ENCODE measurements around the gene TMA7B.

TMA7B gene

GRCh38 chr22:39946503-39947219 lies 13.5 kb upstream of the TMA7B start:
- DNase-seq (ENCODE audit: low read depth in 1 of 2, low spot score in 1 of 2), result no peak
- H3K27ac ChIP-seq (replicated peaks), result no peak overlapping the region
- no peak overlapping the region for H3K4me3 ChIP-seq (replicated peaks; ENCODE audit: insufficient read depth, low read length)
- TF ChIP-seq POLR2AphosphoS5 (IDR thresholded peaks at IDR 0.05; ENCODE audit: low read depth), result no peak
- TF ChIP-seq REST (IDR thresholded peaks at IDR 0.05; ENCODE audit: insufficient replicate concordance, low read depth), result no peak
- TF ChIP-seq GABPA (IDR thresholded peaks at IDR 0.05; ENCODE audit: low read depth), result no peak
- TF ChIP-seq CTCF (IDR thresholded peaks at IDR 0.05; ENCODE audit: insufficient read depth, low read length), result no peak
- TF ChIP-seq SPI1 (IDR thresholded peaks at IDR 0.05; ENCODE audit: borderline replicate concordance, low read depth), result peak; percentile 84
- H3K27me3 ChIP-seq (ENCODE audit: insufficient read depth, poor library complexity, severe bottlenecking), result peaks cover 2% of the 10 kb centered on the region

DNA sequence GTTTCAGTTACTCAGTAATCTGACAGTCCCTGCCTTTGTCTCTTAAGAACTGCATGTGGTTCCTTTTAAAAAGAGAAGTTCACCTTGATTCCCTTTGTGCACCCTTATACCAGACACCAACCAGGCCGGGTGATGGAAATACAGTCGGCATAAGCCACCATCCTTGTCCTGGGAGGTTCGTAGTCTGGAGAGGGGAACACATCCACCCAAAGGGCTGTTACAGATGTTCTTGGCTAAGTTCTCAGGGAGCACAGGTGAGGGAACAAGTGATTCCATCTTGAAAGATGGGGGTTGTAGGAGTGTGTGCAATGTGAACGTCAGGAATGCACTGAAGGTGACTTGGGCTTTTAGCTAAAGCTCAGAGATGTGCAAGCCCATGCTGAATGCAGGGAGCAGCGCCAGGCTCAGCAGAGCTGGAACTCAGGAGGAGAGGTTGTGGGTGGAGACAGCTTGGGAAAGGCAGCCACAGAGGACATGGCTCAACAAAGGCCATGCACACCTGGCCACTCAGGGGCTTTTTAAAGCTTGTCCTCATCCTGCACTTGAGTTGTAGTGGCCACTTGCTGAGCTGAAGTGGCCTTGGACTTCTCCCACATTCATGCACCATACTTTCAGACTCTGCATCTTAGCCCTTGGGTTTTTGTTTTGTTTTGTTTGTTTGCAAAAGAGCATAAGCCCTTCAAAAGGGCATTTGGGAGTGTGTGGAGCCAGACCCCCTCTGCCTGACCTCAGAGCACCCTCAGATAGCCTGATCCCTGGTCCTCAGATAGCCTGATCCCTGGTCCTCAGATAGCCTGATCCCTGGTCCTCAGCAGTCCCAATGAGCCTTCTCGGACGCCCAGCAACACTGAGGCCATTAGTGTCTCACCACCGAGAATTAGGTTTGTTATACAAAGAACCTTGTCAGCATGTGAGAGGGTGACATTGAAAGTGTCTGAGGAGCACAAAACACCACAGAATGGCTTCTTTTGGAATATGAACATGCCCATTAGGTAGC lies 12.7 kb upstream of the TMA7B start:
- H3K27ac ChIP-seq (replicated peaks), result no peak overlapping the region

More for the DNA sequence above, 12.7 kb upstream of the TMA7B start:
- DNase-seq (ENCODE audit: low read depth in 1 of 2, low spot score in 1 of 2), result no peak
- TF ChIP-seq REST (IDR thresholded peaks at IDR 0.05; ENCODE audit: insufficient replicate concordance, low read depth), result no peak
- TF ChIP-seq POLR2AphosphoS5 (IDR thresholded peaks at IDR 0.05; ENCODE audit: low read depth), result no peak
- TF ChIP-seq GABPA (IDR thresholded peaks at IDR 0.05; ENCODE audit: low read depth), result no peak
- no peak for TF ChIP-seq CTCF (IDR thresholded peaks at IDR 0.05; ENCODE audit: insufficient read depth, low read length)
- TF ChIP-seq SPI1 (IDR thresholded peaks at IDR 0.05; ENCODE audit: borderline replicate concordance, low read depth), result no peak
- no peak overlapping the region for H3K4me3 ChIP-seq (replicated peaks; ENCODE audit: insufficient read depth, low read length)
- H3K27me3 ChIP-seq (ENCODE audit: insufficient read depth, poor library complexity, severe bottlenecking), result peaks cover 2% of the 10 kb centered on the region

All from HL-60 (cell line).